ENCODE measurements around the gene CASP6. TPM values are rescaled to one million over a fixed set of nuclear protein-coding genes. Genes with fewer than 3 reads are reported as not detected.

The CASP6 gene
- total RNA-seq, 1 experiment from 2014 or later, result 8.1 TPM

- CTCF ChIA-PET, result interaction anchor here (0.6 to 0.8 kb wide), 3 partner anchors 29 to 293 kb away, joined by 3 to 4 read pairs (median 3); no protein-coding TSS in a partner anchor
- intact Hi-C loops (cut with micrococcal nuclease), result no loop called here
- Mint-ChIP-seq H3K27ac (ENCODE audit: low read depth, unreplicated experiment) (no peak overlapping the region), H3K27me3 (ENCODE audit: insufficient read depth, unreplicated experiment) (no peaks in the 10 kb centered on the region), H3K4me3 (ENCODE audit: unreplicated experiment) (no peak overlapping the region), H3K9me3 (ENCODE audit: unreplicated experiment) (peaks cover 8% of the 10 kb centered on the region), H3K4me1 (ENCODE audit: insufficient read depth, unreplicated experiment) (no peaks in the 10 kb centered on the region), H3K36me3 (ENCODE audit: insufficient read depth, unreplicated experiment) (peaks cover 6% of the 10 kb centered on the region)
- TF ChIP-seq, protein P1, sequence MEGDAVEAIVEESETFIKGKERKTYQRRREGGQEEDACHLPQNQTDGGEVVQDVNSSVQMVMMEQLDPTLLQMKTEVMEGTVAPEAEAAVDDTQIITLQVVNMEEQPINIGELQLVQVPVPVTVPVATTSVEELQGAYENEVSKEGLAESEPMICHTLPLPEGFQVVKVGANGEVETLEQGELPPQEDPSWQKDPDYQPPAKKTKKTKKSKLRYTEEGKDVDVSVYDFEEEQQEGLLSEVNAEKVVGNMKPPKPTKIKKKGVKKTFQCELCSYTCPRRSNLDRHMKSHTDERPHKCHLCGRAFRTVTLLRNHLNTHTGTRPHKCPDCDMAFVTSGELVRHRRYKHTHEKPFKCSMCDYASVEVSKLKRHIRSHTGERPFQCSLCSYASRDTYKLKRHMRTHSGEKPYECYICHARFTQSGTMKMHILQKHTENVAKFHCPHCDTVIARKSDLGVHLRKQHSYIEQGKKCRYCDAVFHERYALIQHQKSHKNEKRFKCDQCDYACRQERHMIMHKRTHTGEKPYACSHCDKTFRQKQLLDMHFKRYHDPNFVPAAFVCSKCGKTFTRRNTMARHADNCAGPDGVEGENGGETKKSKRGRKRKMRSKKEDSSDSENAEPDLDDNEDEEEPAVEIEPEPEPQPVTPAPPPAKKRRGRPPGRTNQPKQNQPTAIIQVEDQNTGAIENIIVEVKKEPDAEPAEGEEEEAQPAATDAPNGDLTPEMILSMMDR (IDR thresholded peaks at IDR 0.05; ENCODE audit: unreplicated experiment), result no peak
- POLR2A ChIA-PET, result no interaction called here
- BruUV-seq (replicated peaks), result no TSS peak
- DNase-seq (ENCODE audit: unreplicated experiment), result no peak
Measured at GRCh38 chr4:109672169-109672930, 30.9 kb downstream of the CASP6 start.

- no peaks in the 10 kb centered on the region for H3K27me3 Mint-ChIP-seq (ENCODE audit: insufficient read depth, unreplicated experiment)
- intact Hi-C loops (cut with micrococcal nuclease), result no loop called here
- H3K9me3 Mint-ChIP-seq (ENCODE audit: unreplicated experiment), result peaks cover 8% of the 10 kb centered on the region
- no peak for DNase-seq (ENCODE audit: unreplicated experiment)
- no peak overlapping the region for H3K27ac Mint-ChIP-seq (ENCODE audit: low read depth, unreplicated experiment)
- peaks cover 6% of the 10 kb centered on the region for H3K36me3 Mint-ChIP-seq (ENCODE audit: insufficient read depth, unreplicated experiment)
- TF ChIP-seq, protein P1 (IDR thresholded peaks at IDR 0.05; ENCODE audit: unreplicated experiment), result no peak
- no peak overlapping the region for H3K4me3 Mint-ChIP-seq (ENCODE audit: unreplicated experiment)
- no peaks in the 10 kb centered on the region for H3K4me1 Mint-ChIP-seq (ENCODE audit: insufficient read depth, unreplicated experiment)
- ChIA-PET POLR2A (no interaction called here), CTCF (interaction anchor here (0.5 to 0.8 kb wide), 3 partner anchors 12 to 238 kb away, joined by 3 to 4 read pairs (median 4); no protein-coding TSS in a partner anchor)
- no TSS peak for BruUV-seq (replicated peaks)
Measured at GRCh38 chr4:109671350-109671749, 31.9 kb downstream of the CASP6 start.

GRCh38 chr4:109665783-109666485 lies 37.3 kb downstream of the CASP6 start:
- no peaks in the 10 kb centered on the region for H3K27me3 Mint-ChIP-seq (ENCODE audit: insufficient read depth, unreplicated experiment)
- intact Hi-C loops (cut with micrococcal nuclease), result no loop called here
- no peak overlapping the region for H3K27ac Mint-ChIP-seq (ENCODE audit: low read depth, unreplicated experiment)
- BruUV-seq (replicated peaks), result no TSS peak
- no peaks in the 10 kb centered on the region for H3K4me1 Mint-ChIP-seq (ENCODE audit: insufficient read depth, unreplicated experiment)
- no peaks in the 10 kb centered on the region for H3K36me3 Mint-ChIP-seq (ENCODE audit: insufficient read depth, unreplicated experiment)
- H3K4me3 Mint-ChIP-seq (ENCODE audit: unreplicated experiment), result no peak overlapping the region
- no peak for DNase-seq (ENCODE audit: unreplicated experiment)
- ChIA-PET POLR2A (no interaction called here), CTCF (no interaction called here)
- TF ChIP-seq, protein P1 (IDR thresholded peaks at IDR 0.05; ENCODE audit: unreplicated experiment), result no peak
- no peaks in the 10 kb centered on the region for H3K9me3 Mint-ChIP-seq (ENCODE audit: unreplicated experiment)

DNA sequence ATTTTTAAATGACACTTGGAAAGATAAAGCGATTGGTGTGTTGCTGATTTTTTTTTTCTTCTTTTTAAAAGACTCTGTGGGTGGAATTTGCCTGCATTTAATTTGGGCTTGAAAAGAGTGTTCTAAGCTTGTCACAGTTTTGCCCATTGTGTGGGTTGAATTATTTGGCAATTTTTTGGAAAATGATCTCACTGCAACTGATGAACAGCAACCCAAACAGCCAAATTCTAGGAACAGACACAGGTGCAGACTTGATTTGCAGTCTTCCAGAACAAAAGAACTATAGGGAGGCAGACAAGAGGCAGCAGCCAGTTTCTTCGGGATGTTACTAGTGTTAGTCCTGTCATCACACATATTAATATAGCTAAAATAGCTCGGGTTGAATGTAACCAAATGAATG lies 40.5 kb downstream of the CASP6 start:
- no peak overlapping the region for H3K27ac Mint-ChIP-seq (ENCODE audit: low read depth, unreplicated experiment)
- H3K36me3 Mint-ChIP-seq (ENCODE audit: insufficient read depth, unreplicated experiment), result no peaks in the 10 kb centered on the region
- intact Hi-C loops (cut with micrococcal nuclease), result no loop called here
- BruUV-seq (replicated peaks), result no TSS peak
- no peak overlapping the region for H3K4me3 Mint-ChIP-seq (ENCODE audit: unreplicated experiment)
- ChIA-PET POLR2A (interaction anchor here (0.6 kb wide), 1 partner anchor 77 kb away, joined by 4 read pairs; no protein-coding TSS in a partner anchor), CTCF (interaction anchor here (1.3 kb wide), 1 partner anchor 235 kb away, joined by 6 read pairs; no protein-coding TSS in a partner anchor)
- H3K4me1 Mint-ChIP-seq (ENCODE audit: insufficient read depth, unreplicated experiment), result no peaks in the 10 kb centered on the region
- no peak for DNase-seq (ENCODE audit: unreplicated experiment)
- TF ChIP-seq, protein P1 (IDR thresholded peaks at IDR 0.05; ENCODE audit: unreplicated experiment), result no peak
- no peaks in the 10 kb centered on the region for H3K9me3 Mint-ChIP-seq (ENCODE audit: unreplicated experiment)
- H3K27me3 Mint-ChIP-seq (ENCODE audit: insufficient read depth, unreplicated experiment), result no peaks in the 10 kb centered on the region
